Measurements from ENCODE around the gene FCHSD1. TPM values are rescaled to one million over a fixed set of nuclear protein-coding genes. Genes with fewer than 3 reads are reported as not detected.

FCHSD1 gene
- polyA plus RNA-seq, 3 donors = 3.0 to 73.3 (median 3.4) TPM

- Histone ChIP-seq H3K27me3 (ENCODE audit: control insufficient read depth in 2 of 2, insufficient read depth in 2 of 2, low read length in 2 of 2) (peaks cover 0 to 2% of the 10 kb centered on the region in 2 donors), H3K4me1 (ENCODE audit: control insufficient read depth in 1 of 2, insufficient read depth in 2 of 2, low read length in 2 of 2) (peaks cover 43 to 48% of the 10 kb centered on the region in 2 donors), H3K4me2 (replicated peaks; ENCODE audit: extremely low read depth, low read length, poor library complexity, severe bottlenecking) (no peak overlapping the region), H3K4me3 (replicated peaks in 1 of 3; ENCODE audit: low read depth in 2 of 3, low read length in 3 of 3) (no peak overlapping the region), H3K79me2 (ENCODE audit: insufficient read depth, low read length) (peaks cover 7% of the 10 kb centered on the region), H3K9ac (ENCODE audit: insufficient read depth, low read length, poor library complexity, severe bottlenecking) (no peak overlapping the region), H2AFZ (ENCODE audit: insufficient read depth, low read depth, low read length, poor library complexity, severe bottlenecking) (no peak overlapping the region), H3K9me3 (replicated peaks in 1 of 2; ENCODE audit: control insufficient read depth in 1 of 2, insufficient read depth in 1 of 2, low read length in 2 of 2) (no peaks in the 10 kb centered on the region), H4K20me1 (ENCODE audit: insufficient read depth, low read length) (peaks cover 5% of the 10 kb centered on the region), H3K27ac (ENCODE audit: low read depth in 1 of 2, low read length in 2 of 2) (no peak overlapping the region), H3K36me3 (replicated peaks in 1 of 2; ENCODE audit: control insufficient read depth in 1 of 2, insufficient read depth in 2 of 2, low read length in 2 of 2) (no peaks in the 10 kb centered on the region)
- DNase-seq = peak in 2 of 3 donors; percentile 34 to 49
- H3K4me3 Mint-ChIP-seq = no peak overlapping the region
- H3K4me1 Mint-ChIP-seq = peaks cover 44% of the 10 kb centered on the region
- H3K27ac Mint-ChIP-seq = peak overlapping the region in 1 of 7 donors; percentile 31
- H3K27me3 Mint-ChIP-seq (ENCODE audit: low read depth in 3 of 3) = peaks cover 6 to 9% (median 9%) of the 10 kb centered on the region in 3 donors
- WGBS (ENCODE audit: insufficient coverage) = 0% methylated on average over 1 of the region's 1 CpG
- no peaks in the 10 kb centered on the region for H3K9me3 Mint-ChIP-seq
- H3K36me3 Mint-ChIP-seq = peaks cover 1 to 3% of the 10 kb centered on the region in 2 donors
- intact Hi-C loops (cut with micrococcal nuclease) = no loop called here
- no peak for TF ChIP-seq CTCF (IDR thresholded peaks at IDR 0.05)
Observed at GRCh38 chr5:141685591-141685990, 34.4 kb upstream of the FCHSD1 start.

- intact Hi-C loops (cut with micrococcal nuclease) = no loop called here
- peaks cover 52 to 61% of the 10 kb centered on the region in 2 donors for H3K4me1 ChIP-seq (ENCODE audit: control insufficient read depth in 1 of 2, insufficient read depth in 2 of 2, low read length in 2 of 2)
- no peak for TF ChIP-seq CTCF (IDR thresholded peaks at IDR 0.05)
- H3K79me2 ChIP-seq (ENCODE audit: insufficient read depth, low read length) = peaks cover 8% of the 10 kb centered on the region
- peak overlapping the region; percentile 21 to 95 for H3K27ac ChIP-seq (ENCODE audit: low read depth in 1 of 2, low read length in 2 of 2)
- H2AFZ ChIP-seq (ENCODE audit: insufficient read depth, low read depth, low read length, poor library complexity, severe bottlenecking) = no peak overlapping the region
- peak overlapping the region; percentile 98 for H3K4me2 ChIP-seq (replicated peaks; ENCODE audit: extremely low read depth, low read length, poor library complexity, severe bottlenecking)
- no peak overlapping the region for H3K4me3 Mint-ChIP-seq
- H3K9me3 Mint-ChIP-seq = no peaks in the 10 kb centered on the region
- H4K20me1 ChIP-seq (ENCODE audit: insufficient read depth, low read length) = peaks cover 20% of the 10 kb centered on the region
- DNase-seq = no peak
- no peaks in the 10 kb centered on the region for H3K27me3 ChIP-seq (ENCODE audit: control insufficient read depth in 2 of 2, insufficient read depth in 2 of 2, low read length in 2 of 2)
- H3K4me1 Mint-ChIP-seq = peaks cover 58% of the 10 kb centered on the region
- no peak overlapping the region for H3K4me3 ChIP-seq (replicated peaks in 1 of 3; ENCODE audit: low read depth in 2 of 3, low read length in 3 of 3)
- H3K9ac ChIP-seq (ENCODE audit: insufficient read depth, low read length, poor library complexity, severe bottlenecking) = no peak overlapping the region
- H3K36me3 Mint-ChIP-seq = peaks cover 11 to 17% of the 10 kb centered on the region in 2 donors
- peaks cover 0 to 7% (median 3%) of the 10 kb centered on the region in 3 donors for H3K27me3 Mint-ChIP-seq (ENCODE audit: low read depth in 3 of 3)
- peak overlapping the region; percentile 67 to 97 (median 86) for H3K27ac Mint-ChIP-seq
- peaks cover 0 to 10% of the 10 kb centered on the region in 2 donors for H3K36me3 ChIP-seq (replicated peaks in 1 of 2; ENCODE audit: control insufficient read depth in 1 of 2, insufficient read depth in 2 of 2, low read length in 2 of 2)
- H3K9me3 ChIP-seq (replicated peaks in 1 of 2; ENCODE audit: control insufficient read depth in 1 of 2, insufficient read depth in 1 of 2, low read length in 2 of 2) = no peaks in the 10 kb centered on the region
Observed at GRCh38 chr5:141683596-141684141, 32.5 kb upstream of the FCHSD1 start.
